Sigmoid colon (tissue), 4 donors: ENCODE measurements around the gene GALNT12.

ENCODE experiments used
- POLR2A ChIP-seq, 2 donors: fragments of 450-650 bp; IDR thresholded peaks; one replicate each; pipeline ENCODE4 v1.6.1; 2016; ENCODE audit warnings: antibody characterized with exemption in 2 of 2, mild to moderate bottlenecking in 2 of 2, moderate library complexity in 2 of 2
- POLR2AphosphoS5 ChIP-seq, 4 donors: sonication (generic); formaldehyde crosslinking; IDR thresholded peaks; one replicate each; pipeline ENCODE4 v1.6.1; 2017; ENCODE audit warnings: antibody characterized with exemption in 4 of 4
- TF ChIP-seq, protein P1 (sequence below), 4 experiments: fragments of 450-650 bp in 3 of 4; fragments of 200-600 bp in 1 of 4; IDR thresholded peaks; one replicate each; pipeline ENCODE4 v1.5.1; 2016 to 2019; ENCODE audit warnings: antibody characterized with exemption in 4 of 4, mild to moderate bottlenecking in 3 of 4, moderate library complexity in 2 of 4

DNA sequence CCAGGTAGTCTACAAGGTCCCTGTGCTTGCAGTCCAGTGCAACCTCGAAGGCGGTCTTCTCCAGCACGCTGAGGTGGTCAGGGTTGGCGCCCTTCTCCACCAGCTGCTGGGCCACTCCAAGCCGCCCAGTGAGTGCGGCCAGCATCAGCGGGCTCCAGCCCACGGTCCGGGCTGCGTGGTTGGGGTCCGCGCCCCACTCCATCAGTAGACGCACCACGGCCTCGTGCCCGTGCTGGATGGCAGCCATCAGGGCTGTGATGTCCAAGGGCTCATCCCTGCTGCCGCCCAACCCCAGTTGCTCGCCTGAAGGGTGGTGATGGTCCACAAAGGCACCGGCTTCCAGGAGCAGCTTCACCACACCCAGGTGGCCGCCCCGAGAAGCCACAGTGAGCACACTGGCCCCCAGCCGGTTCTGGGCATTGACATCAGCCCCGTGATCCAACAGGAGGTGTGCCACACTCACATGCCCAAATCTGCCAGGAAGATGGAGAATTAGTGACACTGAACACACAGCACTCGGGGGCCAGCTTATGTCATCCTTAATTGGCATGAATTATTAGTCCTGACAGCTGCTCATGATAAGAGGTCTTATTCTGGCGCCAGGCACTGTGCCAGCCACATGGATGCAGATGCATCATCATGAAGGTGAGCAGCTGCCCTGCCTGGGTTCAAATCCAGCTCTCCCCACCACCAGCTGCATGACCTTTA is 17.2 kb upstream of the GALNT12 start:
- TF ChIP-seq POLR2A (IDR thresholded peaks at IDR 0.05) (no peak), POLR2AphosphoS5 (IDR thresholded peaks at IDR 0.05) (no peak)
- TF ChIP-seq, protein P1, sequence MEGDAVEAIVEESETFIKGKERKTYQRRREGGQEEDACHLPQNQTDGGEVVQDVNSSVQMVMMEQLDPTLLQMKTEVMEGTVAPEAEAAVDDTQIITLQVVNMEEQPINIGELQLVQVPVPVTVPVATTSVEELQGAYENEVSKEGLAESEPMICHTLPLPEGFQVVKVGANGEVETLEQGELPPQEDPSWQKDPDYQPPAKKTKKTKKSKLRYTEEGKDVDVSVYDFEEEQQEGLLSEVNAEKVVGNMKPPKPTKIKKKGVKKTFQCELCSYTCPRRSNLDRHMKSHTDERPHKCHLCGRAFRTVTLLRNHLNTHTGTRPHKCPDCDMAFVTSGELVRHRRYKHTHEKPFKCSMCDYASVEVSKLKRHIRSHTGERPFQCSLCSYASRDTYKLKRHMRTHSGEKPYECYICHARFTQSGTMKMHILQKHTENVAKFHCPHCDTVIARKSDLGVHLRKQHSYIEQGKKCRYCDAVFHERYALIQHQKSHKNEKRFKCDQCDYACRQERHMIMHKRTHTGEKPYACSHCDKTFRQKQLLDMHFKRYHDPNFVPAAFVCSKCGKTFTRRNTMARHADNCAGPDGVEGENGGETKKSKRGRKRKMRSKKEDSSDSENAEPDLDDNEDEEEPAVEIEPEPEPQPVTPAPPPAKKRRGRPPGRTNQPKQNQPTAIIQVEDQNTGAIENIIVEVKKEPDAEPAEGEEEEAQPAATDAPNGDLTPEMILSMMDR (IDR thresholded peaks at IDR 0.05), result no peak
